NCI-H345 (cell line): ENCODE data around the gene PTGFRN.
A peak's percentile ranks its signal among the peaks of the same experiment; 100 is the strongest.
"Not testable (repeated sequence)": the region's sequence is repeated elsewhere in the genome, so short reads cannot be mapped to it uniquely, and the experiment has no call there.

Experiments used
- DNase-seq: peaks from one replicate; lab custom pipeline; 2025; lab: John Stamatoyannopoulos, UW

PTGFRN gene

GRCh38 chr1:116909512-116910378 is at the start of gene PTGFRN:
Gene PTGFRN, plus strand, starts transcription at chr1:116909916. Its CDS starts 288 bp downstream, at chr1:116910204.
- peak; percentile 33 for DNase-seq

- DNase-seq = not testable (repeated sequence)
Measured at GRCh38 chr1:116860167-116860566, 49.5 kb upstream of the PTGFRN start.

- DNase-seq = no peak
Measured at GRCh38 chr1:116861137-116861536, 48.6 kb upstream of the PTGFRN start.

- not testable (repeated sequence) for DNase-seq
Measured at GRCh38 chr1:116863031-116863430, 46.7 kb upstream of the PTGFRN start.

- not testable (repeated sequence) for DNase-seq
Measured at GRCh38 chr1:116866478-116866877, 43.2 kb upstream of the PTGFRN start.

- no peak for DNase-seq
Measured at GRCh38 chr1:116868385-116868784, 41.3 kb upstream of the PTGFRN start.

GRCh38 chr1:116869611-116870010 is 40.1 kb upstream of the PTGFRN start:
- DNase-seq = no peak

- DNase-seq = no peak
Measured at GRCh38 chr1:116870300-116870699, 39.4 kb upstream of the PTGFRN start.

GRCh38 chr1:116871779-116872146 is 38.0 kb upstream of the PTGFRN start:
- DNase-seq = no peak

- DNase-seq = no peak
Measured at GRCh38 chr1:116873680-116874271, 35.9 kb upstream of the PTGFRN start.

GRCh38 chr1:116874733-116875249 is 34.9 kb upstream of the PTGFRN start:
- DNase-seq = no peak

GRCh38 chr1:116875391-116875790 is 34.3 kb upstream of the PTGFRN start:
- DNase-seq = no peak

GRCh38 chr1:116875946-116876345 is 33.8 kb upstream of the PTGFRN start:
- not testable (repeated sequence) for DNase-seq

GRCh38 chr1:116877141-116877818 is 32.4 kb upstream of the PTGFRN start:
- DNase-seq = no peak

- DNase-seq = peak; percentile 85
Measured at GRCh38 chr1:116878804-116879477, 30.8 kb upstream of the PTGFRN start.

- DNase-seq = peak; percentile 55
Measured at GRCh38 chr1:116879478-116880133, 30.1 kb upstream of the PTGFRN start.

GRCh38 chr1:116880917-116881316 is 28.8 kb upstream of the PTGFRN start:
- DNase-seq = no peak

GRCh38 chr1:116881879-116882520 is 27.7 kb upstream of the PTGFRN start:
- peak; percentile 26 for DNase-seq

GRCh38 chr1:116882866-116883265 is 26.9 kb upstream of the PTGFRN start:
- no peak for DNase-seq

- DNase-seq = no peak
Measured at GRCh38 chr1:116886291-116886878, 23.3 kb upstream of the PTGFRN start.

- DNase-seq = no peak
Measured at GRCh38 chr1:116887212-116887611, 22.5 kb upstream of the PTGFRN start.
